SU-DHL-6 (cell line): ENCODE results near the gene OGT.

Experiments used
- H2AFZ ChIP-seq: fragments of 200-600 bp; sonication (generic); 2 replicates; pipeline ENCODE4 v1.6.1; 2014; ENCODE audit warnings: low read depth, mild to moderate bottlenecking, moderate library complexity, mixed read lengths, antibody characterized with exemption, low read length; ENCODE audit not compliant: severe bottlenecking
- H3F3A ChIP-seq: fragments of 200-600 bp; shearing (Covaris generic); 2 replicates; pipeline ENCODE4 v1.6.0; 2016; ENCODE audit warnings: antibody characterized with exemption, mild to moderate bottlenecking; ENCODE audit not compliant: insufficient read depth
- H3K27ac ChIP-seq: fragments of 200-600 bp; sonication (generic); 2 replicates; pipeline ENCODE4 v1.5.1; 2016; ENCODE audit warnings: low read depth, mild to moderate bottlenecking, low read length, moderate library complexity, mixed read lengths
- H3K27me3 ChIP-seq: fragments of 200-600 bp; sonication (generic), shearing (Covaris generic); 2 replicates; pipeline ENCODE4 v1.6.0; 2014; ENCODE audit warnings: mild to moderate bottlenecking, low read length
- H3K36me3 ChIP-seq: fragments of 200-600 bp; sonication (generic); 2 replicates; pipeline ENCODE4 v1.6.1; 2014; ENCODE audit warnings: mild to moderate bottlenecking, low read length, mixed read lengths
- H3K4me2 ChIP-seq: fragments of 300-600, 200-600 bp; shearing (Covaris generic), sonication (generic); 2 replicates; pipeline ENCODE4 v1.6.0; 2014; ENCODE audit warnings: low read length, low read depth, mild to moderate bottlenecking; ENCODE audit not compliant: poor library complexity, severe bottlenecking
- H3K4me3 ChIP-seq: fragments of 200-600 bp; sonication (generic); 2 replicates; pipeline ENCODE4 v1.5.1; 2014; ENCODE audit warnings: antibody characterized with exemption, low read length, mild to moderate bottlenecking, mixed read lengths; ENCODE audit not compliant: insufficient read depth, poor library complexity, severe bottlenecking
- H3K79me2 ChIP-seq: fragments of 200-600 bp; sonication (generic); 2 replicates; pipeline ENCODE4 v1.6.1; 2014; ENCODE audit warnings: mild to moderate bottlenecking, low read length, moderate library complexity; ENCODE audit not compliant: insufficient read depth
- H3K9ac ChIP-seq: fragments of 200-600 bp; sonication (generic); 2 replicates; pipeline ENCODE4 v1.7.0; 2014; ENCODE audit warnings: mild to moderate bottlenecking, low read length
- H3K9me2 ChIP-seq: fragments of 200-600 bp; sonication (generic); replicated peaks from 2 replicates; pipeline ENCODE4 v1.6.1; 2014; ENCODE audit warnings: low read length; ENCODE audit not compliant: insufficient read depth
- H3K9me3 ChIP-seq: fragments of 200-600 bp; sonication (generic); 2 replicates; pipeline ENCODE4 v1.6.1; 2014; ENCODE audit warnings: low read length, mixed read lengths; ENCODE audit not compliant: insufficient read depth
- H4K20me1 ChIP-seq: fragments of 200-600 bp; sonication (generic); 2 replicates; pipeline ENCODE4 v1.6.1; 2014; ENCODE audit warnings: low read depth, mild to moderate bottlenecking, antibody characterized with exemption, low read length, moderate library complexity, mixed read lengths
- CTCF ChIP-seq: fragments of 200-600 bp; sonication (generic); IDR thresholded peaks from one replicate; pipeline ENCODE4 v1.5.1; 2017; ENCODE audit warnings: antibody characterized with exemption, mild to moderate bottlenecking, low read length, moderate library complexity; ENCODE audit not compliant: insufficient read depth, poor library complexity, severe bottlenecking
- EZH2phosphoT487 ChIP-seq: fragments of 200-600 bp; sonication (generic), shearing (Covaris generic); conservative IDR thresholded peaks from 2 replicates; pipeline ENCODE4 v1.6.1; 2018; ENCODE audit warnings: mild to moderate bottlenecking, antibody characterized with exemption, low read length, moderate library complexity, mixed read lengths

The OGT gene

GRCh38 chrX:71604796-71605568 lies 72.1 kb downstream of the OGT start:
- H3K27ac ChIP-seq = no peak overlapping the region
- no peak overlapping the region for H3K4me2 ChIP-seq
- no peaks in the 10 kb centered on the region for H4K20me1 ChIP-seq
- no peaks in the 10 kb centered on the region for H3K79me2 ChIP-seq
- no peaks in the 10 kb centered on the region for H3F3A ChIP-seq
- no peak overlapping the region for H3K4me3 ChIP-seq
- no peak for TF ChIP-seq CTCF
- no peak overlapping the region for H3K9ac ChIP-seq
- H3K27me3 ChIP-seq = no peaks in the 10 kb centered on the region
- no peaks in the 10 kb centered on the region for H3K9me2 ChIP-seq
- no peak overlapping the region for H2AFZ ChIP-seq
- H3K36me3 ChIP-seq = no peaks in the 10 kb centered on the region
- H3K9me3 ChIP-seq = no peaks in the 10 kb centered on the region

GRCh38 chrX:71606536-71607216 lies 73.8 kb downstream of the OGT start:
- Histone ChIP-seq H2AFZ (no peak overlapping the region), H3K9ac (no peak overlapping the region), H3K4me2 (no peak overlapping the region), H3K27me3 (no peaks in the 10 kb centered on the region), H3K79me2 (no peaks in the 10 kb centered on the region), H3K36me3 (no peaks in the 10 kb centered on the region), H3K4me3 (no peak overlapping the region), H3F3A (no peaks in the 10 kb centered on the region), H3K9me2 (no peaks in the 10 kb centered on the region), H3K27ac (no peak overlapping the region), H4K20me1 (no peaks in the 10 kb centered on the region), H3K9me3 (no peaks in the 10 kb centered on the region)
- TF ChIP-seq CTCF = no peak
- TF ChIP-seq EZH2phosphoT487 = no peak

- H4K20me1 ChIP-seq = no peaks in the 10 kb centered on the region
- no peak overlapping the region for H3K27ac ChIP-seq
- H3K79me2 ChIP-seq = no peaks in the 10 kb centered on the region
- no peak overlapping the region for H3K4me2 ChIP-seq
- no peaks in the 10 kb centered on the region for H3K36me3 ChIP-seq
- H3K9ac ChIP-seq = no peak overlapping the region
- no peaks in the 10 kb centered on the region for H3K9me3 ChIP-seq
- no peaks in the 10 kb centered on the region for H3K9me2 ChIP-seq
- no peak overlapping the region for H2AFZ ChIP-seq
- H3K4me3 ChIP-seq = no peak overlapping the region
- H3F3A ChIP-seq = no peaks in the 10 kb centered on the region
- no peaks in the 10 kb centered on the region for H3K27me3 ChIP-seq
- TF ChIP-seq EZH2phosphoT487 = no peak
- no peak for TF ChIP-seq CTCF
Observed at GRCh38 chrX:71607488-71607887, 74.6 kb downstream of the OGT start.
